A673 (cell line): ENCODE data around the gene RPTN. TPM values are rescaled to one million over a fixed set of nuclear protein-coding genes. Genes with fewer than 3 reads are reported as not detected.

Experiments used
- total RNA-seq: library from RNA; stranded (reverse); gene quantifications from 2 replicates; pipeline ENCODE4 v1.2.3, GENCODE V29; 2021

Gene RPTN
- total RNA-seq, 1 experiment from 2014 or later = not detected

Other genes with a start within 250 kb of the RPTN start
- 1.2 and 3.0 TPM in 2 replicates for gene THEM4, start 249.7 kb downstream of the RPTN start, total RNA-seq
- gene S100A10, start 165.4 kb downstream of the RPTN start, total RNA-seq = 34.0 and 42.4 TPM in 2 replicates
- gene S100A11, start 122.2 kb downstream of the RPTN start, total RNA-seq = 140 and 151 TPM in 2 replicates
- gene TCHHL1, start 70.2 kb downstream of the RPTN start, total RNA-seq = not detected in 2 replicates
- gene TCHH, start 43.8 kb downstream of the RPTN start, total RNA-seq = 0.24 and 0.28 TPM in 2 replicates
- gene HRNR, start 65.0 kb upstream of the RPTN start, total RNA-seq = not detected in 2 replicates
- gene FLG, start 166.0 kb upstream of the RPTN start, total RNA-seq = not detected in 2 replicates
- gene FLG2, start 200.8 kb upstream of the RPTN start, total RNA-seq = not detected in 2 replicates